GM21619 (cell line): ENCODE results near the gene AKT1S1.

Experiments used
- ATAC-seq: cut with Tn5 transposase; IDR thresholded peaks from one replicate; pipeline ENCODE4 v1.9.1; 2021; ENCODE audit not compliant: unreplicated experiment

The AKT1S1 gene

DNA sequence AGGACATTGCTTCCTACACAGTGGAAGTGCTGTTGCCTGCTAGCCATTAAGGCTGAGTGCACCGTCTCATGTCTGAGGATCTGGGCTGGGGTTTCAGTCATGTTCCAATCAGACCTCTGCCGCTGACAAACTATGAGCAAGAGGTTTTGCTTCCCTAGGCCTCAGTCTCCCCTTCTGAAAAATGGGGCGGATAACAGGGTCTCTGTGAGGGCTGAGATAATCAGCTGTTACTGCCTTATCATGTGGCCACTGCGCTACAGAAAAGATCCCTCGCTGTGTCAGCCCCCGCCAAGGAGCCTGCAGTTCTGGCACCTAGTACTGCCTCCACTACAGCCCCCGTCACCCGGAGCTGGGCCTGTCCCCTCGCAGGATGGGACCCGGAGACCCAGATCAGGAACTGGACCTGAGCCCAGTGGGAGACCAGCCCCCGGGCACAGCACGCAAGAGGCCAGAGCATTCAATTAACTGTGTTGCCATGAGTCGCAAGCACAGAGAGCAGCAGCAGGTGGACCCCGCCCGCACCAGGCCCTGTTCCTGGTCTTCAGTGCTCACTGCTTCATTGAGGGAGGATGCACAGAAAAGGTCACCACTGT, 6.8 kb downstream of the AKT1S1 start:
- ATAC-seq, result no peak

DNA sequence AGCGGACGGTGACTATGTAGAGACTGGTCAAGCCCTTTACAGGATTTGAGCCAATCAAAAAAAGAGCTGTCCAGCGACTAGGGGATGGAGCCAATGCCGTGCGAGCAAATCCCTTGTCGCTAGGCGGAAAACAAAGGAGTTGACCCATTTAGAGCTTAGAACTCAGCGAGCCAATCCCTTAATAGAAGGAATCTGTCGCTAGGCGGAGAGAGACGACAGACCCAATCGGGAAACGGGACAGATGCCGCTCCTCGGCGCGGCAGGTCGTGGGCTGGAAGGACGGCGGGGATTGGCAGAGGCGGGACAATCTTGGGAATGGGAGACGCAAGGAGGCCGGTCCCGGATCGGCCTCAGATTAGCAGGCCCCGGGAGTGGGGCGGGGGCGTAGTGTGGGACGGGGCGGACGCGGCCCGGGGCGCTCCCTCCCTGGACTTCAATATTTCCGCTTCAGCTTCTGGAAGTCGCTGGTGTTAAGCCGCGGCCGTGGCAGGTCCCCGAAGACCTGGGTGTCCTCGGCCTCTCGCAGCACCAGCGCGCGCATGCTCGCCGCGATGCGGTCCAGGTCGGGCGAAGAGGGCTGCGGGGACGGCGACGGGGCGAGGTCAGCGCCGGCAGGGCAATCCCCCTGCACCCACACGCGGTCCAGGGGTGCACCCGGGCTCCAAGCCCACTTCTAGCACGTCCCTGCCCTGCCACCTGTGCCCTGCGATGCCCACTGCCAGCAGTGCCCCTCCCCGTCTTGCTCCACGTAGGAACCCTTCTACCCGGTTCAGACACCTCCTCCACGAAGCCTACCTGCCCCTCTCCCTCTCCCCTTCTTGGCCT, 7.5 kb downstream of the AKT1S1 start:
- peak; percentile 66 for ATAC-seq

DNA sequence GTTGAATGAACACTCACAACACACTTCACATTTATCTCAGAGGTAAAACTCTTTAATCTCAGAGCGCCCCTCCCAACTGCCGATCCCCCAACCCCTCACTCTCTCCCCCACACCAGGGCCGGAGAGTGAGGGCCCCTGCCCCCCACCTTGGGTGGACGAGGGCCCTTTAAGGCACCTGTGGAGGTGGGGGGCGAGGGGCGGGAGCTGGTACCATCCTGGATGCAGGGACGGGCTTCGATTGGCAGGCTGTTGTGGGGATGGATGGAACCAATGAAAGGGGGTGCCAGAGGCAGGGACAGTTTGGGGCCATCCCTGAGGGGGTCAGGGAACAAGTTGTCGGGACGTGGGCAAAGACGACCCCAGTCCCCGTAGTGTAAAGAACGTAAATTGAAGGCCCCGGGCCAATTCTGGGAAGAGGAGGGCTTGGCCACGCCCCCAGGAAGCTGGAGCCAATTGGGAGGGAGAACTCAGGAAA, 8.1 kb downstream of the AKT1S1 start:
- ATAC-seq, result no peak

DNA sequence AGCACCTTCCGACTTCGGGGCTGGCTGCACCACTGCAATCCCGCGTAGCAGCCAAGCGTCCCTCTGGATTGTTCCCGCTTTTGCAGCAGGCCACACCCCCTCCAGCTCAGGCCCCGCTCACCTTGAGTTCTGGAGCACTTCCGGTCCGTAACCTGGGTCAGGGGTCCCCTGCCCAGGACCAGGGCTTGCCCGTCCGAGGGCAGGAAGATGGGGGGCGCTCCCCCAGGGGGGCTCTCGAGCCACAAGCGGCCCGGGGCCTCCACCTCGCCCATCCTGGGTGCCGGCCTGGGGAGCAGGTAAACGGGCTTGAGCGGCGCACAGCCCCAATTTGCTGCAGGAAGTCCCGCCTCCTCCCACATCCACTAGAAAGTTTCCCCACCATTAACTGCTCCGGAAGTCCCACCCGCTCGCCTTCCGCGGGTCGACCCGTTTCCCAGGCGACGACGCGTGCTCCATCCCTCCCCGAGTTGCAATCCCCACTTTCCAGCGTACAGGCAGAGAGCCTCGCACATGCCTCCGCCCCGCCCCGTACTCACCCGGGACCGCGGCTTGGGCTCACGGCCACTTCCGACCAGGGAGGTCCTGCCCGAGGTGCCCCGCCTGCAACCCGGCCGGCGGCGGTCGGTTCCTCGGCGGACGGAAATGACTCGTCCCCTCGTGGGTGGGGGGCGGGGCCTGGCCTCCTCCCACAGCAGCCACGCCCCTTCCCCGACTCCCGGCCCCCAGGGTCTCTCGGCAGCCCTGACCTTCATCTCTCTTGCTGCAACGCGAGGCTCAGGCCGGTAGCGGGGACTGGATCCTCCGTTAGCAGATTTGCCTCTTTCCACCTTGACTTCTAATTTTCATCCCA, 10.0 kb downstream of the AKT1S1 start, which contains the start of gene PNKP:
Gene PNKP (minus strand): TSS at position 644 of the 850 bp plus-strand sequence. CDS start 372 bp downstream, at position 272.
- peak; percentile 33 for ATAC-seq

DNA sequence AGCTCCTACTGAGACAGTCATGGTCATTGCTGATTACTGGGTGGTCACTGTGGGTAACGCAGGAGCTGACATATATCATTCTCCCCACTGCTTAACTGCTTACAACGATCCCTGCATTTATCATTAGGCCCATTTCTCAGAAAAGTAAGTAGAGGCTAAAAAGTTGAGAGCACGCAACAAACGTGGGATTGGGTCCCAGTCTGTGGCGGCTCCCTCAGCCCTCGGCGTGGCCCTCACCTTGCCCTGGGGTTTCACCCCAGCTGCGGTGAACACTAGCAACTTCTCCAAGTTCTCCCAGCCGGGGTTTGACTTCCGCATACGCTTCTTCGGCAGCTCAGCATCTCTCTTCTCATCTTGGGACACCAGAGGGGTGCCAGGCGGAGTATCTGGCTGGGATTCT, 12.3 kb downstream of the AKT1S1 start:
- no peak for ATAC-seq

DNA sequence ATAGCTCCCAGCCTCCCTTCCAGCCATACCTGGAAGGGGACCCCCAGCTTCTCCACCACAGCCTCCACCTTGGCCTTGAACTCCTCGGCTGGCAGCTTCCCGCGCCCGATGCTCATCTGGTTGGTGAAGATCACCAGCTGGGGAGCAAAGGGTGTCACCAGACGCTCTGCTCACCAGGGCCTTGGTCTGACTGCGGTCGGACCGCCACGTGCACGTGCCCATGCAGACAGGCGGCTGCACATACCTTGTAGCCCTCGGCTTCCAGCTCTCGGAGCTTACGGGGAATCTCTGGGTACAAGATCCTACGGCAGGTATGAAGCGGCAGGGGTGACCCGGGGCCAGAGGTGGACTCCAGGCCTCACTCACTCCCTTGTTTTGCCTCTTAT, 13.2 kb downstream of the AKT1S1 start:
- ATAC-seq, result no peak

DNA sequence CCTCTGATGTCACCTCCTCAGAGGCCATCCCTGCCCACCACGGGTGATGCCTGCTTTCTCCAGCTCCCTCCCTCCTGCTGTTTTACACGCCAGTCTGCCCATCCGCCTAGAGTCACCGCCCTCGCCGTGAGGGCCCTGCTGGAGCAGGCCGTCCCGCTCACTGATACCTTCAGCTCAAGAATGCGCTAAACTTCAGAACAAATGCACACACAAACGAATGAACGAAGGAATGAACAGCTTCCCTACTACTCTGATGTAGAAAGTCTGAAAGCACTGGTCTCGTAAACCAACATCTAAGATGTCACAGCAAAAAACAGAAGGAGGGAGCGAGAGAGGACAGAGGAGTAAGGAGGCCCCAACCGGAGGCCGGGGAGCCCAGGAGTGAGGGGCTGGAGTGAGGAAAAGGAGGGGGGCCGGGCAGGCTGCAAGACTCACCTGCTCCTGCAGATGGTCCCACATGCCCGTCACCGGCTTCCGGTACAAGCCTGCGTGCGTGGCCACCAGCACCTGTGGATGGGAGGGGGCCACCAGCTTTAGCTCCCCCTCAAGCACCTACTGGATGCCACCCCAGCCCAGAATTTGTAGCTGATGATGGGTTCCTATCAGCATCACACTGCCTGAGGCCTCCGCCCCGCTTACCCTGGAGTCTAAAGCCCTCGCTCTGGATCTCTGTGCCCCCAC, 13.8 kb downstream of the AKT1S1 start:
- no peak for ATAC-seq

DNA sequence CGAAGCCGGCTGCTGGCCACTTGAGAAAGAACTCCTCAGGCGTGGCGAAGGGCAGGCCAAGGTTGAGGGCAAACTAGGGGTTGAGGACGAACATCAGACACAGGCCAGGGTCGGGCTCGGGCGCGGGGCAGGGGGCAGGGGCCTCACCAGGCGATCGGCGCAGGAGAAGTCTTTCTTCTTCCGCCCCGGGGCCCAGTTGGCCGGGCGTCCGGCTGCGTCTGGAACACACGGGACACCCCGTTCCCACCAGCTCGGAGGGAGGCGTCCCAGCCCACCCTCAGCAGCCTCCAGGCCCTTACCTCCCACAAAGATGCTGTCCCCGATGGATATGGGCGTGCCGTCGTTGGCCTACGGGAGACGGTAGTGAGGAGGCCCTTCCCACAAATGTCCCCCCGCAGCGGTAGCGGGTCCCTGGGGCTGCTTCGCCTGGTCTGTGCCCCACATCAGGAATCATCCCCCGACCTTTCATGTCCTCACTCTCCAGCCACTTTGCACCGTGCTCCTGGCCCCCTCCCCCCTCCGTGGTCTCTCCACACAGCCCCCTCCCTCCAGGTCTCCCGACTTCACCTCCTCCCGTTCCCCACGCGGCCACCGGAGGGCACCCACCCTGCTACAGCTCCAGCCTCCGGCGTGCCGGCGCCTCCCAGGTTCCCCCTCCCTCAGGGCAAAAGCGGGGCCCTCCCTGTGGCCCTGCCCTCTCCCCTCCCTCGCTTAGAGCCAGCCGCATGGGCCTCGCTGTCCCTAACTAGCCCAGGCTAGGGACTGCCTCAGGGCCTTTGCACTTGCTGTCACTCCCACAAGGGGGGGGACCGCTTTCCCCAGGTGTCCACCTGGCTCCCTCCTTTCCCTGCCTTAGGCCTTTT, 14.5 kb downstream of the AKT1S1 start:
- no peak for ATAC-seq

DNA sequence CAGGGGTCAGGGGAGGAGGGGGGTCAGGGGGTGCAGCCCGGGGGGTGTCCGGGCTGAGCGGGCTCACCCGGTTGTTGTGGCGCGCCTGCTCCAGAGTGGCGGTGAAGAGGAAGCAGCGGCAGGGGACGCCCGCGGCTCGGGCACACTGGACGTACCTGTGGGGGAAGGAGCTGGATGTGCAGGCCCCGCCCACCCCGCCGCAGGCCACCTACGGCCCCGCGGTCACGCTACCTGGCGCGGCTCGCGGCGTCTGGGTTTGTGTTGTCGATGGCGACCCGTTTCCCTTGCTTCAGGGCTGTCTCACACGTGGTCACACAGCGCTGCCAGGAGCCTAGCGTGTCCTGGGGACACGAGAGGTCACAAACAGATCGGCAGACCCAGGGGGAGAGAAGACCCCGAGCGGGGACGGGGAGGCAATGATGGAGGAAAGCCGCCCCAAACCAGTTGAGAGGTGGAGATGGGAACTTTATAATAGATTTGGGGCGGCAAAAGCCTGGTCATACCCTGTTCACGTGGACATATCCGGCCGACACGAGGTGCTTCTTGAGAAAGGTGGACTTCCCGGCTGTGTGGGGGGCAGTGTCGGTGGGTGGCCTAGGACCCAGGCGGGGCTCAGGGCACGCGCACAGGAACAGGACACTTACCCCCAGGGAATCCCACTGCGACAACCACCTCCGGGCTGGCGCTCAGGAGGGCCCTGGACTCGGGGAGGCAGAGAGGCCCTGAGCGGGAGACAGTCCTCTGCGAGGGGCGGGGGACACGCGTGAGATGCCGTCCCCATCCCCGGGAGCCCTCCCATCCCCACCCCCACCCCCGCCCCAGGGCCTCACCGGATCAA, 15.4 kb downstream of the AKT1S1 start:
- ATAC-seq, result no peak

DNA sequence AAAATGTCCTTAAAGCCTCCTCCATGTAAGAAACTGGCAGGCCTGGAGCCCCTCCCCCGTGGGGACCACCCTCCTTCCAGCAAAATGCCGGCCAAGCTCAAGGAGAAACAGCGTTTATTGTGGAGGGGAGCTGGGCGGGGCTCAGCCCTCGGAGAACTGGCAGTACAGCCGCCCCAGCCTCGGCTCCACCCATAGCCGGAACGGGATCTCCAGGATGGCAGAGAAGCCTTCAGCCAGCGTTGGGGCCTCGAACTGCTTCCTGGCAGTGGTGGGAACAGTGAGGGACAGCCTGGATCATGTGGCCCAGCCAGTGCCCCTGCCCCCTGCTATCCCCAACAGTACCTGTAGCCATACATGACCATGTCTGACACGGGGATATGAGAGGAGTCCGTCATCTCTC, 16.0 kb downstream of the AKT1S1 start:
- ATAC-seq, result no peak

DNA sequence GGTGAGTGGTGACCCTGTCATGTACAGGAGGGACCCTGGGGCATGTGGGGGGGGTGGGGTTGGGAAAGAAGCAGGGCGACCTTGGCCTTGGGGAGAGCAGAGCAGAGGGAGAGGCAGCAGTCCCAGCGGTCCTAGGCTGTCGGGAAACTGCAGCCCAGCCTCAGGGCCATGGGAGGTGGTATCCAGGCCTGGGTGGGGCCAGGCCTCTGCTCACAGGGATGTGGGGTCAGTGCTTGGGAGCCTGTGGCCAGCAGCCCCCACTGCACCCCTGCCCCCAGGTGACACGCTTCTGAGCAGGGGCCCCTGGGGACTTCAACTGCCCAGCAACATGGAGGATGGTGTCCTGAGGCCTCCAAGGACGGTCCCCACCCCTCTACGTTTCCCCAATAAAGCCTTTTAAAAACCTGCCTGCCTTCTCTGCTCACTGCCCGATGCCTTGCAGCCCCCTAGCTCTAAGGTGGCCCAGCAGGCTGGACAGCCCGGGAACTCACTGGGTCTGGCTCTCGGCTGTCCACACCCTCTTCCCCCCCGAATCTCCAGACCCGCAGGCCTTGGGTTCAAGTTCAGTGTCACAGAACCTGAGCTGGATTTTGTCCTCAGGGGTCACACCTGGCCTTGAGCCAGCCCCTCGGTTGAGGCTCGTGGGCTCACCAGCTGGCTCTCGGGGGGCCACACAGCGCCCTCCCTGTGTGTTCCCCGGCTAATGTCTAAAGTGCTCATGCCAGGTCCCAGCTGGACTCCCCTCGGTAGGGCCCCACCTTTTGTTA, 16.6 kb downstream of the AKT1S1 start:
- ATAC-seq, result no peak

DNA sequence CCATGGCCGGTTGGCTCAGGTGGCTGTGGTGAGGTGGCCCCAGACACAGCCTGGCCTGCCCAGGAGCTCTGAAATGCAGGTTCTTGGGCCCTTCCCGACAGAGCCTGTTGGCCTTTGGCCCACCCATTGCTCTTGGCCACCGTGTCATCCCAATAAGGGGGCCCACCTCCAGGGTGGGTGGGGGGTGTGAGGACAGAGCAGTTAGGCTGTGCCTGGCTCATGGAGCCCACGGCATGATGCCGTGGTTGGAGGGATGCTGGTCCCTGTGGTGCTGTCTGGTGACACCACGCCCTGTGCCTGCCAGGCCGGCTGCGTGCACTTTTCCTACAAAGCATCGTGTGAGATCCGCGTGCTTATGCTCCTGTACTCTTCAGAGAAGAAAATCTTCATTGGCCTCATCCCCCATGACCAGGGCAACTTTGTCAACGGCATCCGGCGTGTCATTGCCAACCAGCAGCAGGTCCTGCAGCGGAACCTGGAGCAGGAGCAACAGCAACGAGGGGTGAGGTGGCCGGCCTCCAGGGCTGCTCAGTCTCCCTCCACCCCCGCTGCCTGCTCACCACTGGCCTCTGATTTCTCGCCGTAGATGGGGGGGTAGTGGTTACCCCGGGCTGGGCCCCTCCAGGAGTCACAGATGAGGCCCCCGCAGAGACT, 17.3 kb downstream of the AKT1S1 start:
- no peak for ATAC-seq

DNA sequence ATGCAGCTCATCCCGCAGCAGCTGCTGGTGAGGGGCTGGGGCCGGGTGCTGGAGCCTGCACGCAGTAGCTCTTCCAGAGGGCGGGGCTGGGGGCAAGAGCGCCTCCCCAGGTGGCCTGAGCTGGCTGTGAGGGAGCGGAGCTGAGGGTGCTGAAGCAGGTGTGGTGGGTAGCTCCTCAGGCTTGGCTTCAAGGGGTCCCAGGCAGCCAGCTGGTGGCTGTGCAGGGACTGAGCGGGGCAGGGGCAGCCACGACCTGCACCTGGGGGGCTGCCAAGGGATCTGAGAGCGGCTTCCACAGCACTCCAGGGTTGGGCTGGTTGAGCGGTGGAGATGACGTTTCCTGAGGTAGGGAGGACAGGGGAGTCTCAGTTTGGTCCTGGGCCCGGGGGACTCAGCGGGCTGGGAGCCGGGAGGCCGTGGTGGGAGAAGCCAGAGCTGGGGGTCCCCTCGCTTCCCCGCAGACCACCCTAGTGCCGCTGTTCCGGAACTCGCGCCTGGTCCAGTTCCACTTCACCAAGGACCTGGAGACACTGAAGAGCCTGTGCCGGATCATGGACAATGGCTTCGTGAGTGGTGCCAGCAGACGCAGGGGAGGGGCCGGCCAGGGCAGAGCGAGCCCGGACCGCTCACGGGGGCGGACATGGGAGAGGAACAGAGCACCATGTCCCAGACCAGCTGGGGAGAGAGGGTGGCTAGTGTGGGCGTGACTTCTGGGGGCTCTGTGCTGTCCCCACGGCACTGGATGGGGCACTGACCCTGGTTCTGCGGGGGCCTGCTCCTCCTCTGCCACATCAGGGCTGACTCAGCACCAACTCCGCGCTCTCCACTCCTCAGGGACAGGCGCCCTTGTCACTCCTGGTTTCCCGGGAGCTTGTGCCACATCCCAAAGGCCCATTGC, 18.8 kb downstream of the AKT1S1 start:
- ATAC-seq, result no peak

DNA sequence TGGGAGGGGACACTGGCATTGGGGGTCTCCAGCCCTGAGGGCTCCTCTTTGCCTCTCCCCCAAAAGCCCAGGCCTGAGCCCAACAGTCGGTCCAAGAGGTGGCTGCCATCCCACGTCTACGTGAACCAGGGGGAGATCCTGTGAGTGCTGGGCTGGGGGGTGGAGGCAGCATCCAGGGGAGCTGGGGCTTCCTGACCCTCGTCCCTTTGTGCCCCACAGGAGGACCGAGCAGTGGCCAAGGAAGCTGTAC, 19.4 kb downstream of the AKT1S1 start:
- ATAC-seq, result no peak

DNA sequence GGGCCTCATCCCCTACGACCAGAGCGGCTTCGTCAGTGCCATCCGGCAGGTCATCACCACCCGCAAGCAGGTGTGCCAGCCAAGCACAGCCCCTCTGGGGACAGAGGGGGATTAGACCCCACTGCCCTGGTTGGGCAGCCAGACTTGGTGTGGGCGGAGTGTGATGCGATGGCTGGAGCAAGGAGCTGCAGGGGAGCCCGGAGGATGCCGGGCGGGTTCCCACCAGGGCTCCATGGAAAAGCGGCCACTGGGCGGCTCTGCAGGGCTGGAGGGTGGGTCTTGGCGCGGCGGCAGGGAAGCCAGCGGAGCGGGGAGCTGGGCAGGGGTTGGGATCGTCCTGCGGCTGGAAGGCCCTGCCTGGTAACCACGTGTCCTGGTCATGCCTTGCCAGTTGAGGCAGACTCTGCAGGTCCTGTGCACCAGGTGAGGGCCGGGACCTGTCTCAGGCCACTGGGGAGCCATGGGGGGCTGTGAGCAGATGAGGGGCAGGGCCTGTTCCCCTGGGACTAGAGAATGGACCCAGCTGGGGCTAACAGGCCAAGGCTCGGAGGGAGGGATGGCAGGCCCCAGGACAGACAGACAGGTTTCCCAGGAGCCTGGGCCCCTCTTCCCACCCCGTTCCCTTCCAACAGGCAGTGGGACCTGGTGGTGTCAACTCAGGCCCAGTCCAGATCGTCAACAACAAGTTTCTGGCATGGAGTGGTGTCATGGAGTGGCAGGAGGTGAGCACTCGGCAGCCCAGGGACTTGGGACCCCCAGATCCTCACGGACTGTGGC, 19.9 kb downstream of the AKT1S1 start:
- ATAC-seq, result no peak

DNA sequence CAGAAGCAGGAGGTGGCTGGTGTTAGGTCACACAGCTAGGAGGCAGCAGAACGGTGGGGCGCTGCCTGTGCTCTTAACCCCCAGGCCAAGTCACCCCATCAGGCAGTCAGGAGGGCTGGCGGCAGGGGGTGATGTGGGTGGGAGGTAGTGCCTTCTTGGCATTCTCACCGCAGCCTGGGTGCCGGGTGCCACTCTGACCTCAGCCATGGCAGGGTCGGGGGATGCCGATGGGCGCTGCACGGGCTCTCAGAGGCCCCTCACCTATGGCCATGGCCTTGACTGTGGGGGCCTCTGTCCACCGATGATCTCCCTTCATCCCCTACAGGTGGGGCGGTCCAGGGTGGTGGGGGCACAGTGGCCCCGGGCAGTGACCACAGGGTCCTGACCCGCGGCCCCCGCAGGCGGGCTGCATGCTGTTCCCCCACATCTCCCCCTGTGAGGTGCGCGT, 20.6 kb downstream of the AKT1S1 start:
- no peak for ATAC-seq
